A673 (cell line): ENCODE results near the gene GRIK4. TPM values are rescaled to one million over a fixed set of nuclear protein-coding genes. Genes with fewer than 3 reads are reported as not detected.

Source experiments
- BruUV-seq: library from RNA; stranded (reverse); fragments of 400-500 nt; replicated peaks from 2 replicates; lab custom pipeline; 2021; lab: Mats Ljungman, UMichigan
- CTCF ChIA-PET: fragments of 300-600 bp; sonication (Branson Sonifier 250); formaldehyde crosslinking; loops from one replicate; lab custom pipeline; 2022; ENCODE audit warnings: antibody characterized with exemption; lab: Charles Lee
- POLR2A ChIA-PET: fragments of 300-600 bp; sonication (Branson Sonifier 250); formaldehyde crosslinking; loops from one replicate; lab custom pipeline; 2022; ENCODE audit warnings: antibody characterized with exemption; ENCODE audit not compliant: low non-redundant PET; lab: Charles Lee
- DNase-seq: peaks from one replicate; pipeline ENCODE4 v3.0.0-alpha.2; 2015; ENCODE audit warnings: low spot score
- H3K27ac ChIP-seq: fragments of 200-600 bp; sonication (generic); 2 replicates; pipeline ENCODE4 v1.5.1; 2016; ENCODE audit warnings: mixed run types, low read depth, mild to moderate bottlenecking, mixed read lengths, antibody characterized with exemption, low read length; ENCODE audit not compliant: poor library complexity, severe bottlenecking
- H3K27me3 ChIP-seq: fragments of 200-600 bp; sonication (generic); replicated peaks from 2 replicates; pipeline ENCODE4 v1.6.1; 2017; ENCODE audit warnings: mixed run types, low read depth, mild to moderate bottlenecking, mixed read lengths, antibody characterized with exemption, low read length; ENCODE audit not compliant: insufficient read depth, poor library complexity
- H3K36me3 ChIP-seq: fragments of 200-600 bp; sonication (generic); 2 replicates; pipeline ENCODE4 v1.6.1; 2016; ENCODE audit warnings: mixed run types, mild to moderate bottlenecking, mixed read lengths, antibody characterized with exemption, low read length; ENCODE audit not compliant: insufficient read depth, poor library complexity, severe bottlenecking
- H3K4me1 ChIP-seq: fragments of 200-600 bp; sonication (generic); 2 replicates; pipeline ENCODE4 v1.6.1; 2017; ENCODE audit warnings: mixed run types, mild to moderate bottlenecking, mixed read lengths, antibody characterized with exemption, low read length; ENCODE audit not compliant: insufficient read depth, poor library complexity, severe bottlenecking
- H3K4me3 ChIP-seq: fragments of 200-600 bp; sonication (generic); 2 replicates; pipeline ENCODE4 v1.5.1; 2016; ENCODE audit warnings: low read depth, mixed run types, mild to moderate bottlenecking, mixed read lengths, low read length; ENCODE audit not compliant: poor library complexity, severe bottlenecking
- H3K9me3 ChIP-seq: fragments of 200-600 bp; sonication (generic); 2 replicates; pipeline ENCODE4 v1.6.1; 2016; ENCODE audit warnings: mixed run types, low read depth, mild to moderate bottlenecking, mixed read lengths, antibody characterized with exemption, low read length; ENCODE audit not compliant: poor library complexity, severe bottlenecking
- EZH2 ChIP-seq: fragments of 200-600 bp; sonication (generic); IDR thresholded peaks from 2 replicates; pipeline ENCODE4 v1.6.1; 2017; ENCODE audit warnings: borderline replicate concordance, low read depth, mild to moderate bottlenecking, mixed read lengths, antibody characterized with exemption, low read length; ENCODE audit not compliant: poor library complexity, severe bottlenecking
- intact Hi-C: fragments of 100-400 bp; cut with micrococcal nuclease; formaldehyde crosslinking; loops from one replicate; pipeline ENCODE4 v1.10.0; 2022; ENCODE audit not compliant: unreplicated experiment
- total RNA-seq: library from RNA; stranded (reverse); gene quantifications from 2 replicates; pipeline ENCODE4 v1.2.3, GENCODE V29; 2021
- TF ChIP-seq, protein P1 (sequence below): fragments of 300-800, 200-600 bp; sonication (generic); conservative IDR thresholded peaks from 2 replicates; pipeline ENCODE4 v1.5.1; 2017; ENCODE audit warnings: low read depth, mild to moderate bottlenecking, antibody characterized with exemption, low read length, moderate library complexity, mixed read lengths

GRIK4 gene
- total RNA-seq, 1 experiment from 2014 or later, result not detected

DNA sequence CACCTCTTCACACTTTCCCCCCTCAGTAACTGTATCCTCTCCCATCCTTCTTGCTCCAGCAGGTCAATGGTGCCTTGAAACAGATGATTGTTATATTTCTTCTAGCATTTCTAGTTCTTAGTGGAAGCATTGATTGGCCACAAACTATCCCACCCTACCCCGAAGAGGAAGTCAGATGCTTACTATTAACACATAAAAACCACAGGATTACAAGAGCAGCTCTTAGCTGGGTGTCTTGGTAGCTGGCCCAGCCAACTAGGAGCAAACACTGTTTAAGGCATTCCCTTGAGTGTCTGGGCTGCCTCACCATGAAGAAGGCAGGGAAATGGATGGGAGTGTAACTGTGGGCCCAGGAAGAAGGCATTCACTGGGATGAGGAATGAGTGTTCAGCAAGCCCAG is 176.6 kb downstream of the GRIK4 start:
- ChIA-PET POLR2A (no interaction called here), CTCF (no interaction called here)
- no peaks in the 10 kb centered on the region for H3K4me1 ChIP-seq
- intact Hi-C loops, result no loop called here
- no TSS peak for BruUV-seq
- H3K36me3 ChIP-seq, result no peaks in the 10 kb centered on the region
- no peak overlapping the region for H3K4me3 ChIP-seq
- no peak for DNase-seq
- H3K9me3 ChIP-seq, result no peaks in the 10 kb centered on the region
- TF ChIP-seq, protein P1, sequence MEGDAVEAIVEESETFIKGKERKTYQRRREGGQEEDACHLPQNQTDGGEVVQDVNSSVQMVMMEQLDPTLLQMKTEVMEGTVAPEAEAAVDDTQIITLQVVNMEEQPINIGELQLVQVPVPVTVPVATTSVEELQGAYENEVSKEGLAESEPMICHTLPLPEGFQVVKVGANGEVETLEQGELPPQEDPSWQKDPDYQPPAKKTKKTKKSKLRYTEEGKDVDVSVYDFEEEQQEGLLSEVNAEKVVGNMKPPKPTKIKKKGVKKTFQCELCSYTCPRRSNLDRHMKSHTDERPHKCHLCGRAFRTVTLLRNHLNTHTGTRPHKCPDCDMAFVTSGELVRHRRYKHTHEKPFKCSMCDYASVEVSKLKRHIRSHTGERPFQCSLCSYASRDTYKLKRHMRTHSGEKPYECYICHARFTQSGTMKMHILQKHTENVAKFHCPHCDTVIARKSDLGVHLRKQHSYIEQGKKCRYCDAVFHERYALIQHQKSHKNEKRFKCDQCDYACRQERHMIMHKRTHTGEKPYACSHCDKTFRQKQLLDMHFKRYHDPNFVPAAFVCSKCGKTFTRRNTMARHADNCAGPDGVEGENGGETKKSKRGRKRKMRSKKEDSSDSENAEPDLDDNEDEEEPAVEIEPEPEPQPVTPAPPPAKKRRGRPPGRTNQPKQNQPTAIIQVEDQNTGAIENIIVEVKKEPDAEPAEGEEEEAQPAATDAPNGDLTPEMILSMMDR, result no peak
- no peak for TF ChIP-seq EZH2
- H3K27me3 ChIP-seq, result peaks cover 61% of the 10 kb centered on the region
- H3K27ac ChIP-seq, result no peak overlapping the region

DNA sequence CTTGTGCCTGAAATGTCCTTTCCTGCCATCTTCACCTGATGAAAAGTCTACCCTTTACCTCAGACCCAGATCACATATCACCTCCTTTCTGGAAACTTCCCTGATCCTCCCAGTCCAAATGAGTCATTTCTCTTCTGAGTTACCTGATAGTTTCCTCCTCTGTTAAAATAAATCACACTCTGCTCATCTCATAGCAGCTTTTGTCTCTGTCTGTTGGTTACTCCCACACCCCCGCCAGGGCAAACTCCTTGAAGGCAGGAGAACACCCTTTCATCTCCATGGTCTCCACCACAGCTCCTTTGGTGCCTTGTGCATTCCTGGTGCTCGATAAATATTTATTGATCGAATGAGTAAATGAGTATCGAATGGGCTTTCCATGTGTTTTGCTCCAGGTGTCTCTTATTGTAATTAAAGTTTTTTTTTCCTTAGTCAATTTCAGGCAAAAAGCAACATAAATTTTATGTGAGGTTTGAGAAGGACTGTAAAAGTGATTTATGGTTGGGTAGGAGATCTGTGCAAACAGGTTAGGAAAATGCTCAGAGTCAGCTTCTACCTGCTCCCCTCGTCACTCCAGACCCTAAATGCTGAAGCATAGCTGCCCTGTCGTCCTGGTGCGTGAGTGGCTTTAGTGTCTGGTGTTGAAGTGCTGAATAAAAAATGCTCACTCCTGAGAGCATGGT is 178.2 kb downstream of the GRIK4 start:
- Histone ChIP-seq H3K4me3 (no peak overlapping the region), H3K36me3 (no peaks in the 10 kb centered on the region), H3K27me3 (peaks cover 60% of the 10 kb centered on the region), H3K9me3 (no peaks in the 10 kb centered on the region), H3K27ac (no peak overlapping the region), H3K4me1 (no peaks in the 10 kb centered on the region)
- intact Hi-C loops, result no loop called here
- POLR2A ChIA-PET, result no interaction called here
- no peak for DNase-seq
- no TSS peak for BruUV-seq
- CTCF ChIA-PET, result no interaction called here
- no peak for TF ChIP-seq EZH2
- TF ChIP-seq, protein P1, result no peak

DNA sequence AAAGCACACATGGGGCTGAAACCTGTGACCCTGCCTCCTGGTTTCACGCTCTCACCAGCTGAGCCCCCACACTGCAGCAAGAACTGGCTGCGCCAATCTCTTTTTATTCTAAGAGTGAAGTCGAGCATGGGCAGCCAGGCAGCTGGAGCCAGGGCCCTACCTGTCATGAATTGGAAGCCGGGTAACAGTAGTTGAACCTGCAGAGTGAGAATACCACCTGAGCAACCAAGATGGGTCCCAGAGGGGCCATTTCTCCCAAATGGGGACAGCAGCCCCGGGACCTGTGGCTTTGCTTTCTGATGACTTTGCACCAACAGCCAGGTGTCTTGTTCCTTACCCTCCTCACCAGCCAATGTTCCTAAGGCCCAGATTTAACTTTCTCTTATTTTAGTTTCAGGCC is 178.9 kb downstream of the GRIK4 start:
- peaks cover 60% of the 10 kb centered on the region for H3K27me3 ChIP-seq
- no peaks in the 10 kb centered on the region for H3K9me3 ChIP-seq
- BruUV-seq, result no TSS peak
- no peak for DNase-seq
- H3K36me3 ChIP-seq, result no peaks in the 10 kb centered on the region
- H3K4me3 ChIP-seq, result no peak overlapping the region
- H3K27ac ChIP-seq, result no peak overlapping the region
- TF ChIP-seq EZH2, result no peak
- TF ChIP-seq, protein P1, result no peak
- intact Hi-C loops, result no loop called here
- POLR2A ChIA-PET, result no interaction called here
- H3K4me1 ChIP-seq, result peaks cover 5% of the 10 kb centered on the region
- CTCF ChIA-PET, result no interaction called here
